Measurements from ENCODE around the gene CNTNAP2.
A peak's percentile ranks its signal among the peaks of the same experiment; 100 is the strongest.

Gene CNTNAP2

GRCh38 chr7:147485660-147486210 lies 1369.1 kb downstream of the CNTNAP2 start:
- peak; percentile 18 for DNase-seq (ENCODE audit: low read depth)

DNA sequence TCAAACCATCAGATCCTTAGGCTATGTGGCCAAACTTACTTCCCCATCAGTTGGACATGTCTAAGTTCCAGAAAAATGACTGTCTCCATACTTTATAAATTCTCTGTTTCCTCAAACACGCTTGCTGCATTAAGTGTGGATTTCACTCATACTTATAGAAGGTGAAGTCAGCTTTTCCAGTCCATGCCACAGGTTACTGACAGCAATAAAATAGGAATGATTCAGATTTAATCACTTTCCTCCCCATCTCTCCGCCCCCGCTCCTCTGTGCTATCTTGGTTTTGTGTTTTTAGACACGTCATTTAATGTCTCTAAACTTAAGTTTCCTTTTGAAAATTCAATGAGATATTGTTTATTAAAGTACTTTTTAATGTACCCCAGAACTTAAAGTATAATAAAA lies 1376.0 kb downstream of the CNTNAP2 start:
- peak; percentile 46 for DNase-seq (ENCODE audit: low read depth)

DNA sequence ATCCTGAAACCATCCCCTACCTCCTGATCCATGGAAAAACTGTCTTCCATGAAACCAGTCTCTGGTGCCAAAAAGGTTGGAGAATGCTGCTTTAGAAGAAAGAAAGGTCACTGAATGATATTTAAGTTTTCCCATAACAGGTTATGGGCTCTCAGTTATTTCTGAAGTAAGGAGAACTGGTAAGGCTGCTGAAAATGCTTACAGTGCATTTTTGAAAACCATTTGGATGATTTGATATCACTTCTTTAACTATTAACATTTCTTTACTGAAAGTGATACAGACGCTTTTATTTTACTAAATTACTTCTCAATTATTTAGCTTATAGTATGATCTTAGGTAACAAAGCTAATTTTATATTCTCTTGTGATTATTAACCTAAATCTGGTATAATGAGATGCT lies 1379.6 kb downstream of the CNTNAP2 start:
- no peak for DNase-seq (ENCODE audit: low read depth)

DNA sequence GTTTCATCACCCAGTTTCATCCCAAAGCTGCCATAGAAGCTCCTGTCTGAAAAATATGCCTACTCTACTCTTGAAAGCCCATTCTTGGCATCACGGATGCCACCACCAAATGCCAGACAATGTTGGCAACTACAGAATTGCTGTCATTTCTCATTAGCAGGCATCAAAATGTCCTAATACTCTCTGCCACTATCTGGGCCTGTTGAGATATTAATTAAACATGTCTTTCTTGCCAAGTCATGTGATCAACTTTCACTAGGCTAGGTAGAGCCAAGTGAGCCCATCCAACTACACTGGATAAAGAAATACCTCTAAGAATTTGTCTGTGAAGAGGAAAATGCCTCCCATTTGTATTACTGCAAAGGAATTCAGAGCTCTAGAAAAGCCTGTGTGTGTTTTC lies 1380.6 kb downstream of the CNTNAP2 start:
- no peak for DNase-seq (ENCODE audit: low read depth)

DNA sequence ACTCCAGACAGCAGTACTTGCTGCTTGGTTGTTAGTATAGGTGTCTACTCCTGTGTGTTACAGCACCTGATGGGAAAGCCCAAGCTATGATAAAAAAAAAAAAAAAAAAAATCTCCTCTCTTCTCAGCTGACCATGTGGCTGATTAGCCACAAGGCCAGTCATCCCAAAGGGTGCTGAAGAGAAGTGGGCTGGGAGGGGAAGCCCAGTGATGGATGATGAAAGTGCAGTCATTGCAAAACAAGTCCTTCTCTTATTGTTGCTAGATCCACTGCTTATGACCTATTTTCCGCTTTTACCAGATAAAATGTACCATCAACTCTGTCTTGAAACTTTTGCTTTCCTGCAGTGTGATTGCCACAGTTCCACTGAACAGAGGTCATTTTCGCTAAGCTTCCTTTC lies 1381.5 kb downstream of the CNTNAP2 start:
- peak; percentile 74 for DNase-seq (ENCODE audit: low read depth)

GRCh38 chr7:147509035-147509501 lies 1392.5 kb downstream of the CNTNAP2 start:
- DNase-seq (ENCODE audit: low read depth), result peak; percentile 70

DNA sequence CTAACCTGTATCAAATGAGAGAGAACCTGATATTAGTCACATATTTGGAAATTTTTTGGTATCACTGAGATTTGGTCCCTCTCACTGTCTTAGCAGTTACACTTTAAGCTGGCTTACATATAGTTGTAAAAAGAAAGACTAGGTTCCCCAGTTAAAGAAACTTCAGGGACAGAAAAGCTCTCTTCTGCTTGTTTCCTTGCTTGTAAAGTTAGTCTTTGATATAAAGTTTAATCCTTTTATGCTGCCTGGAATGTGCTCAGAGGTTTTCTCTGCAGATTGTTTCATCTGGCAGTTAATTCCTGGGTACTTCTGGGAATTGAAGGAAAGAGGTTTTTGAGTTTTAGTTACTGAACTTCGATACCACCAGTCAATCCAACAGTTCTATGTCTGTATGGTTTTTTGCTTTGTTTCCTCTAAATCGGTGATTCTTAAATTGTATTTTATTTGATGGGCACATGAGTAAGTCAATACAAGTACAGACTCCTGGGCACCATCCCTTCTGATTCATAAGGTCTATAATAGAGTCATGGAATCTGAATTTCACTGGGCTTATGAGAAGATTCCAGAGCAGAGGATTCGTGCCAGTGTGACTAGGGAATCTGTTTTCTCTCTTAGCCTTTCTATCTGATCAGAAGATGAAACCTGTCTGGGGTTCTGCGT lies 1393.1 kb downstream of the CNTNAP2 start:
- peak; percentile 45 for DNase-seq (ENCODE audit: low read depth)

DNA sequence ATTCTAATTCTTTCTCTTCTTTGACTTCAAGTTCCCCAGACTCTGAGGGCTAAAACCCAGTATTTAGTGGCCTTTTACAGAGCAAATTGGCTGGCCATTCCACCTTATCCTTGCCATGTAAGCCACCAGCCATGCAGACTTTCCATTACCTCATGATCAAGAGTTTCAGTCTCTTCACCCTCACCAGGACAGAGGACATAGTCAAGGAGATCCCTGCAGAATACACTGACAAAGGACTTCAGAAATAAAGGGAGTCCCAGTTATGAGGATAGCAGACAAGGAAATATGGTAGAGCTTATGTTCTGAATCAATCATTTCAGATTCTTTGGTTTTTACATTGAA lies 1393.6 kb downstream of the CNTNAP2 start:
- DNase-seq (ENCODE audit: low read depth), result no peak

DNA sequence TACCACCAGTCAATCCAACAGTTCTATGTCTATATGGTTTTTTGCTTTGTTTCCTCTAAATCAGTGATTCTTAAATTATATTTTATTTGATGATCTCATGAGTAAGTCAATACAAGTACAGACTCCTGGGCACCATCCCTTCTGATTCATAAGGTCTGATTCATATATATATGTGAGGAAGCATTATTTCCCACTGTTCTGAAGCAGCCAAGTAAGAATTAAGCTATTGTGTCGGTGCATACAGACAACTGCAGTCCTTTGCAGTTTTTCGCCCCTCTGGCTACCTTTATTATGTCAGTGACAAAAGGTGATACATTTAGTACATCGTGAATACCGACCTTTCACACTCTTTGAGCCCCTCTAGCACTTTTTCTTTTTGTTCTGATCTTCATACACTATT lies 1394.3 kb downstream of the CNTNAP2 start:
- DNase-seq (ENCODE audit: low read depth), result peak; percentile 38

DNA sequence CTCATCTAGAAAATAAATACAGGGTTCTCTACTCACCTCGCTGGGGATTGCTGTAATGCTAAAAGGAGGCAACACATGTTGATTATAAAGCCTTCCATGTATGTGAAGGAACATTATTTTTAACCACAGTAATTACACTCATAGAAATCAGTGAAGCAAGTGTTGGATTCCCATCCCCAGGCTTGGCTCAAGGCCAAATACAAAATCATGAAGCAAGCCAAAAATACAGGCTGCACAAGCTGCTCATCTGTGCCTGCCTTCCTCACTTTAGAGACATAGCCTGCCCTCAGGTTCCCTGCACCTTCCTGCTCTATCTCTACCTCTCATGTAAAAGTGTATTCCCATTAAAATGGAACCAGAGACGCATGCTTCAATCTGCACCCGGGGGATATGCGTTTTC lies 1396.8 kb downstream of the CNTNAP2 start:
- no peak for DNase-seq (ENCODE audit: low read depth)

- DNase-seq (ENCODE audit: low read depth), result peak; percentile 29
These were observed 1399.8 kb downstream of the CNTNAP2 start for GRCh38 chr7:147516391-147516790.

GRCh38 chr7:147519062-147519461 lies 1402.5 kb downstream of the CNTNAP2 start:
- peak; percentile 55 for DNase-seq (ENCODE audit: low read depth)

DNA sequence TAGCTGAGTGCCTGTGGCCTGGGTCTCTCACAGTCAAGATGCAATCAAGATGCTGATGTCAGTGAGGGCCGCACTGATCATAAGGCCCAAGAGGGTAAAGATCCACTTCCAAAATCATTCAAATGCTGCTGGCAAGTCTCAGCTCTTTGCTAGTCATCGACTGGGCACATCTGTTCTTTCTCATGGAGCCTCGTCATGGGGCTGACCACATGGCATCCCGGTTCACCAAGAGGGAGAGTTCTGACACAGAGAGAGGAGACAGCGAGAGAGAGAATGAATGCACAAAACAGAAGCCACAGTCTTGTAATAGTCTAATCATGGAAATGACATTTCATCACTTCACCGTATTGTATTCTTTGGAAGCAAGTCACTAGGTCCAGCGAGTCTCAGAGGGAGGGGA lies 1406.5 kb downstream of the CNTNAP2 start:
- DNase-seq (ENCODE audit: low read depth), result peak; percentile 54

DNA sequence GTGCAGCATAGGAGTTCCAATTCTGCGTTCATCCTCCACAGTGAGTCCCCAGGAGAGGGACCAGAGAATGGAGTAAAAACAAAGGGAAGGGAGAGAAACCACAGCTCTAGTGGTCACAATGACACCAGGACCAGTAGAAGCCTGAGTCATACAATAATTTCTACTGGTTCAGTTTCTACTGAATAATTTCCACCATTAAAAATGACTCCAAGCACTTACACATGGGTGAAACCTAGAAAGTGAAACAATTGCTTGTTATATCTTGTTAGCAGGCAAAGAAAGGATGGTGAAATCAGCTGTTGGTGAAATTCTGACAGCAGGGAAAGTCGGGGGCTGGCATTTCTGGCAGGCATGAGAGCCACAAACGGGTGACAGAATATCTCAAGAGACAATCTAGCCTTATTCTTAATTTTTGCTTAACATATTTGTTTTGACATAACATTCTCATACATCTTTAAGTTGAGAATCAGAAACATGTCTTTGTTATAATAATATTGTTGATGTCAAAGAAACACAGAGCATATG lies 1408.2 kb downstream of the CNTNAP2 start:
- DNase-seq (ENCODE audit: low read depth), result no peak

DNA sequence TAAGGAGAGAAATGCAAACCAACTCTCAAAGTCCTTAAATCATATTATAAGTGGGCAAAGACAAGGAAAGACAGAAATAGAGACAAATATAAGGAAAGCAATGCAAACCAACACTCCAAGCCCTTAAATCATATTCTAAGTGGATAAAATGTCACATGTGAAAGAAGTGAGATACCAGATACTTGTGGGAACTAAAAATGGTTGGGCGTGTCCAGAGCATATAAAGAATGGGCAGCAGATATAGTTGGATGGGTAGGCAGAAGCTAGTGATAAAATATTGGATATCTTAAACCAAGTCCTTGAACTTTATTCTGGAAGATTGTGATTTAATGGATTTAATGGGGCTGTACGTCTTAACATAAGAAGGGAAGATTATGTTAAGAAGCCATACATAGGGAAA lies 1408.7 kb downstream of the CNTNAP2 start:
- DNase-seq (ENCODE audit: low read depth), result no peak

DNA sequence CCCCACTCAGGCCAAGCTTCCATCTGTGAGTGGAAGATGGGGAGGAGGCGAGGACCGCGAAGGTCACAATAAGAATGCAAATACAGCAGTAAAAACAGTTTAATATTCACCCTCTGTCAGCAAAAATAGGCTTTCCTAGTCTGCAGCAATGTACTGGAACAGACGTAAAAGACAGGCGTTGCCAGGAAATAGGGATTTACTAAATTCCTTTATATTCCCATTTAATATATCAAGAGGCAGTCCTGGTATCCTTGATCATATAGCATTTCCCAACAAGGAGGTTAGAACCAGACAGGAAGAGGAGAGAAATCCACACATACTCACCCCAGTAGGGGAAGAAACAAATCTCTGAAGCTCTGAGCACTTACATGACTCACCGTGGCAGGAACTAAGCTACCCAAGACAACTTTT lies 1419.1 kb downstream of the CNTNAP2 start:
- peak; percentile 93 for DNase-seq (ENCODE audit: low read depth)

DNA sequence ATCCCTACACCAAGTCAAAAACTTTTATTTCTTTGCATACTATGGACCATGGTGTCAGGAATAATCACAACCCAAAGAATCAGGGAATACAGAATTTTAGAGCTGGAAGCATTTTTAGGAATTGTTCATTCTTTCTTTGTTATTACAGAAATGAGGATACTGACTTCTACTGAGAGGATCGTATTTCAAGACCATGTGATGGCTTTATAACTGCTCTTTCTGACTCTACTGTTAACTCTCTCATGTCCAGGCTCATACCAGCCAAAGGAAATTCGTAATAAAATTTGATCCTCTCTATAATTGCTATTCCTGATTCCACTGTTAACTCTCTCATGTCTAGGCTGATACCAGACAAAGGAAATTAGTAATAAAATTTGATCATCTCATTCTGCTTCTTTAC lies 1423.1 kb downstream of the CNTNAP2 start:
- no peak for DNase-seq (ENCODE audit: low read depth)

DNA sequence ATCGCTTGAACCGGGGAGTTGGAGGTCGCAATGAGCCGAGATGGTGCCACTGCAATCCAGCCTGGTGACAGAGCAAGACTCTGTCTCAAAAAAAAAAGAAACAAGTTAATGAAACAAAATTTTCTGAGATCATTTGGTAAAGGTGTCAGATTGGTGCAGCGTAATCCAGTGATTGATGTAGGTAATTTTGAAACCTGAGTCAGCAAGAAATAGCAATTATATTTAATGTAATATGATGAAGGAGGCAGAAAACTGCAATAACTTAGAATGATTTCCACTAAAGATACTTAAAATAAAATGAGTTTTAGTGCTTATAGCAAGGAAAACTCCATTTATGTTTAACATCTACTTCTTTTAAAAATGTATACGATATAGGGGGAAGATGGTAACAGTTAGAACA lies 1424.1 kb downstream of the CNTNAP2 start:
- DNase-seq (ENCODE audit: low read depth), result no peak

- DNase-seq (ENCODE audit: low read depth), result no peak
These were observed 1424.7 kb downstream of the CNTNAP2 start for GRCh38 chr7:147541261-147541660.

- DNase-seq (ENCODE audit: low read depth), result peak; percentile 42
These were observed 1430.8 kb downstream of the CNTNAP2 start for GRCh38 chr7:147547252-147547897.

- no peak for DNase-seq (ENCODE audit: low read depth)
These were observed 1439.7 kb downstream of the CNTNAP2 start for GRCh38 chr7:147556317-147556716.

DNA sequence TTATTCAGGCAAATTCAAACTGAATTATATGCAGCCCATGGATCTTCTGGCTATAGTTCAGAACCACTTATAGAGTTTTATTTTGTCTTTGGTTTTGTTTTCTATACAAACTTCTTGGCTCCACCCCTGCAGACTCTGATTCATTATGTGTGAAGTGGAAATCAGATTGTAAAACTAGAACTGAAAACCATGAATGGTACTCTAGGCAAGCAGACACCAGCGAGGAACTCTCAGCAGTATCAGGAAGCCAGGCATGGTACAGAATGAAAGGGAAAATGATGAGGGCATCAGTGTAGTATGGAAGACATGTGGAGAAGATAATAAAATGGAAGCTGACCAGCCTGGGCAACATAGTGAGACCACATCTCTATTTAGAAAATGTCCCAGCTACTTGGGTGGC lies 1447.1 kb downstream of the CNTNAP2 start:
- no peak for DNase-seq (ENCODE audit: low read depth)

GRCh38 chr7:147564786-147565476 lies 1448.3 kb downstream of the CNTNAP2 start:
- no peak for DNase-seq (ENCODE audit: low read depth)
